Muscle of arm (tissue), 12 donors: Measurements from ENCODE around the gene NLN. TPM values are rescaled to one million over a fixed set of nuclear protein-coding genes. Genes with fewer than 3 reads are reported as not detected.
"Not testable (repeated sequence)": the region's sequence is repeated elsewhere in the genome, so short reads cannot be mapped to it uniquely, and the experiment has no call there.

Source experiments
- DNase-seq: peaks from one replicate; pipeline ENCODE4 v3.0.0-alpha.2; 2013
- polyA plus RNA-seq, 12 donors: library from polyadenylated mRNA; unstranded; fragments of 120-200 nt; gene quantifications; one replicate each; pipeline ENCODE4 v1.2.1, GENCODE V29; 2013; ENCODE audit not compliant: insufficient read length in 12 of 12

Gene NLN
- polyA plus RNA-seq, 12 donors, result 5.7 to 24.7 (median 20.7) TPM; not detected in 1

DNA sequence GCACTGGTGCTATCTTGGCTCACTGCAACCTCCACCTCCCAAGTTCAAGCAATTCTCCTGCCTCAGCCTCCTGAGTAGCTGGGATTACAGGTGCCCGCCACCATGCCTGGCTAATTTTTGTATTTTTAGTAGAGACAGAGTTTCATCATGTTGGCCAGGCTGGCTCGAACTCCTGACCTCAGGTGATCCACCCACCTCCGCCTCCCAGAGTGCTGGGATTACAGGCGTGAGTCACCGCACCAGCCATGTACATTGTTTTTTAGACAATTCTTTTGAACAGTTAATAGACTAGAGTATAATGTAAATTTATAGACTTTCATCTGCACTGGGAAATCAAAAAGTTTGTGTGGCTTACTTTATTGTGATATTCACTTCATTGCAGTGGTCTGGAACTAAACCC, 85.5 kb downstream of the NLN start:
- DNase-seq, result not testable (repeated sequence)

GRCh38 chr5:65808251-65808741, 86.3 kb downstream of the NLN start:
- no peak for DNase-seq

DNA sequence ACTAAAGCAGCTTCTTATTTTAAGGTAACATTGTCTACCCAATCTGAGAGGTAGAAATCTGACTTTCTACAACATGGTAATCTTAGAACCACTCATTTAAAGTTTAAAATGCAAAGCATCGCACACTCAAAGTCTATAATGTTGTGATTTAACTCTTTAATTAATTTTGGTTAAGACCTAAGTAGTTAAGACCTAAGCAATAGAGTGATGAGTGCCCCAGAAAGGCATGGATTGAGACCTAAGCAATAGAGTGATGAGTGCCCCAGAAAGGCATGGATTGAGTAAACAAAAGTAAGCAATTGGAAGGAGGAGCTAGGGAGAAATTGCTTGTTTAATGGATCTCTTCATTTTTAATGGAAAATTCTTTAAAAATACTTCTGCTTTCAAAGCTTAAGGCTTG, 86.8 kb downstream of the NLN start:
- no peak for DNase-seq

DNA sequence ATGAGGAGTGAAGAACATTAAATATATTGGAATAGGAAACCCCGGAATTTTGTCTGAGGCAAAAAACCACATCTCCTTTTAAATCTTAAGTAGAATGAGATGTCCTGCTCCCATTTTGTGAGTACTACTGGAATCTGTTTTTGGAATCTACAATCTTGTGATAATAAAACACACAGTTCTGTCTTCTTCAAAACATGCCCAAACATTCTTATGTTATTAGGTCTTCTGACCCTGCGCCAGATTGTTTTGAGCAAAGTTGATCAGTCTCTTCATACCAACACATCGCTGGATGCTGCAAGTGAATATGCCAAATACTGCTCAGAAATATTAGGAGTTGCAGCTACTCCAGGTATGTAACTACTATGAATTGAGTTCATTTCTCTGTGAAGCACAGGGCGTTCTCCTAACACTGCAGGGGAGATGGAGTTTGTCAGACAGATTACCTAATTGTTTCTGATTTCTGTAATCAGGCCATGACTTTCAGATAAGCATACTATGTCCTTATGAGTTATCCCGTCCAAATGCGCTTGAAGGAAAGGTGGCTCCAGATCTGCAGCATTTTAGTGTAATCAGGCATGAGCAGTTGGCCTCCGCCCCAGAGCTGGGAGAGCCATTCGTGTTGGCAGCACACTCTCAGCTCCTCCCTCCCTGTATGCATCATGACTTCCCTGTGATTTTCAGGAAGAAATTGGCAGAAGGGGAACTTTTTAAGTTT, 88.0 kb downstream of the NLN start:
- peak; percentile 69 for DNase-seq

DNA sequence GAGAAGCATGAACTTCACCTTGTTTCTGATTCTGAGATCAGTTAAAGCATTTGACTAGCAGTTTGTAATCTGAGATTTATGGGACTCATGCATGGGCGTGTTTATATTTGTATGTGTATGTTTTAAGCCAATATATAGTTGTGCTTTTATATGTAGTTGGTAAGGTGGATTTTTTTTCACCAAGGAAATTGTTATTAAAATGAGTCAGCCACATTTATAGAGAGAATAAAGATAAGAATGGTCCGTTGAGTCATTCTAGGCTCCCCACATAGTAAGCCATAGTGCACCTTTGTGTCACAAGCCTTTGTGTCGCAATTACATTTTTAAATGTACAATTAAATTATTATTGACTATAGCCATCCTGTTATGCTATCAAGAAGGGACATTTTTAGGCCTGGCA, 89.0 kb downstream of the NLN start:
- no peak for DNase-seq

DNA sequence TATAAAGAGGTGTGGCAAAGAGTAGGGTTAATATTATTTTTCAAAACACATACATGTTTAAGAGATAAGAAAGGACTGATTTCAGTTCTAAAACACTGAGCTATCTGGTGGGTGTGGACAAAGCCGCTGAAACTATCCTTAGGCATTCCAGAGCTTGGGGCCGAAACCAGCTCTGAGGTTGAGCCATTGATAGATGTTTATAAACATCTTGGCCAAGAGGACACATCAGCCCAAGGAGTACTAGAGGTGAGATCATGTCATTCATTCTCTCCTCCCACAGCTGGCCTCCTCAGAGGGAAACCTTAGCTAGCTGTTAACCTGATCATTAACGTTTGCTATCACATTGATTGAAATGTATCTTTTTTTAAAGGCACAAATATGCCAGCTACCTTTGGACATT, 89.9 kb downstream of the NLN start:
- DNase-seq, result no peak

GRCh38 chr5:65812648-65813047, 90.6 kb downstream of the NLN start:
- DNase-seq, result no peak

GRCh38 chr5:65813174-65813573, 91.2 kb downstream of the NLN start:
- no peak for DNase-seq

DNA sequence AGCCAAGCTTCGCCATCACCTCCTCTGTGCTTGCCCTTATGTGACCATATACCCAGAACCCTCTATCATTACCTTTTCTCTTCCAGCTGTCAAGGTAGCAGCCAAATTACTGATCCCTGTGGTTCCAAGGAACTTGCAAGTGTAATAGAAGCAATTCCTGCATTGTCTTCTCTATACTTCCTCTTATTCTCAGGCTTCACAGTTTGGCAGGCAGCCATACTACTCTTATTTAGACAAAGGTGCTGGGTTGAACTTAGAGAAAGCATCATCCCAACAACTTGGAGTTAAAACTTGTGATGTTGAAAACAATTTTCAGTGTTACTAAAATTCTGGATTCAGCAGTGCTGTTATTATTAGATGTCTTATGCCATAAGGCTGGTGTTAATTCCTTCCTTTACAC, 93.2 kb downstream of the NLN start:
- no peak for DNase-seq

DNA sequence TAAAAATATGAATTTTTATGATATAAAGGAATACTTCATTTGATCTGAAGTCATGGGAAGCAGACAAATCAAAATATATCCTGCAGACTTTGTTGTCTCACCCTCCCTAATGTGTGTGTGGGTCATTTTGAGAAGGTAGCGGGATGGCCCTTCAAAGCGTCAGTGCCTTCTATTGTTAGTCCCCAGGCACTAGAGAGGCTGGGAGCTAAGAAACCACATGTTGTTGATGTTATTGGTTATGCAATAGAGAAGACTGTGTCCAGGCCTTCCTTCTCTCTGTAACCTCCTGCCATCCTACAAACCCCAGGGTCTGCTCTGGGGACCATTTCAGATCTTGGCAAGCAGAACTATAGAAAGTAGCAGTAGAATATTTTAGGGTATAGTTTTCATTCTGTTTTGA, 94.7 kb downstream of the NLN start:
- no peak for DNase-seq

DNA sequence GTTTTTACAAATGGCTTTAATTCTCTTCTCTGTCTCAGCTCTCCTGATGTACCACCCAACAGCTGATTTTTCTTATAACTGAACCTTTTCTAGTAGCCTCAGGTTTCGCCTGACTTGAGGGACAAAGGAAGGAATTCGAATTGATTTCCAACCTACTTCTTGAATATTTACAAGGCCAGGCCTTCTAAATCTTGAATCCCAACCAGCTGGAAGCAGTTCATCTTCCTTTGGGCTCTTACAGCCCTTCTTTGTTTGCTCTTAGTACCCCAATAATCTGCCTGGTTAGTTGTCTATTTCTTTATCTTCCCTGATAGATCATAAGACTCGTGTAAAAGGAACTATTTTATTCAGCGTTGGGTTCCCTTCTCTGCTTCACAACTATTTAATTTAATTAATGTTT, 95.9 kb downstream of the NLN start:
- no peak for DNase-seq

- DNase-seq, result no peak
These were observed 96.6 kb downstream of the NLN start for GRCh38 chr5:65818592-65818991.

- DNase-seq, result no peak
These were observed 97.4 kb downstream of the NLN start for GRCh38 chr5:65819215-65819904.

DNA sequence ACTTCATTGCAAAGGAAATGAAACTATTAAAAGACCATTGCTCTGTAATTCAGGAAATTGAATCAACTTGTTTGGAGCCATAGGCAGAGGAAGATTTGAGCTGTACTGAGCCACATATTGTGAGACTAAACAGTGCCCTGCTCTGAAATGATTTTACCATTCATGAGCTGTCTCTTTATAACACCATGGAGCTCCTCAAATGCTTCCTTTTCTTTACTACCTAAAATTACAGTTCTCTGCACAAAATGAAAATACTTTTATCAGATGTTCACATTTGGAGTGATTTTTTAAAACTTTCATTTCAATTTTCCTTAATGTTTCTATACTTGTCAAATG, 97.9 kb downstream of the NLN start:
- no peak for DNase-seq

DNA sequence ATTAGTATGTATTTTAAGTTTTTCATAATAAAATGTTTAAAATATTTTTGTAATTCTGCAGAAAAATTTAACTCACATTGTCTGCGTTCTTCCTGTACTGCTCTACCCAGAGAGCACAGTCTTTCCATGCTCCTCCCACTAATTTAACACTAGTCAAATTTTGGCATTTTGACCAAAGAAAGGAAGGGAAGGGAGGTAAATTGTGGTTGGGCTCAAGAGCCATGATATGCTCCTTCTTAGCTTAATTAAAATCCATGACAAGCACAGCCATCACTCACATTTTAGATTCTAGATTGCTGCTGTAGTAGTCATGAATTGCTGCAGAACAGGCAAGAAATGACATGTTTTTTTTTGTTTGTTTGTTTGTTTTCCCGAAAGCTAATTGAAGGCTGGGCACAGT, 98.4 kb downstream of the NLN start:
- DNase-seq, result no peak

DNA sequence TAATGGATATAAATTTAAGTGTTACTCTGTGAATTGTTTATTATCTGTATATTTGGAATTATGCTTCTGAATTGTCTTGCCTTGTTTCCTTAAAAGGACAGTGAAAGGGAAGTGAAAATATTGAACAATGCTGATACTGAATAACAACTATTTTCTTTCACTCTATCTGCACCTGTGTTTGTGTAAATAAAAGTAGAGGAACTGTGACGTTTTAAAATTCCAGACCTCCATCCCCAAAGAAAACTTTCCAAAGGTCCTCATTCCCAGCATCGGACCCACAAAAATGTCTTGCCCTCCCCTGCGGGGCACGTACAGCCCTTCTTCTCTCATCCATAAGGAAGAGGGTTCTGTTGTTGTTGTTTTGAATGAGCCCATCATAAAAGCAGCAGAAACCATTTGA, 100.0 kb downstream of the NLN start:
- DNase-seq, result no peak

GRCh38 chr5:65822710-65823109, 100.7 kb downstream of the NLN start:
- DNase-seq, result no peak

DNA sequence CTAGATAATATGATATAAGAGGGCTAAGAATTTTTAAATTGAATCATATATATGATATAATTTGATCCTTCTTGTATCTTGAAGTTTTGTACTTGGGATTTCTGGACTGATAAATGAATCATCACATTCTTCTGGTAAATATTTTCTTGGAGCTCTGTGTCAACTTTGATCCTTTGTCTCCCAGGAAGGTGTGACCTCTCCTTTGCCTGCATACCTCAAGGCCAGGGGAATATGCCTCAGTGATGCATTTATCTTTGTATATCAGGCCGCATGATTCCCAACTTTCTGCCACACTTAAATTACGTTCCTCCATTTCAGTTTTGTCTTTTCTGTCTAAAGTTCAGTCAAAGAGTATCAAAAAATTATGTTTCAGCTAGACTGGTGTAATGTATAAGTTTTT, 101.2 kb downstream of the NLN start:
- DNase-seq, result no peak

DNA sequence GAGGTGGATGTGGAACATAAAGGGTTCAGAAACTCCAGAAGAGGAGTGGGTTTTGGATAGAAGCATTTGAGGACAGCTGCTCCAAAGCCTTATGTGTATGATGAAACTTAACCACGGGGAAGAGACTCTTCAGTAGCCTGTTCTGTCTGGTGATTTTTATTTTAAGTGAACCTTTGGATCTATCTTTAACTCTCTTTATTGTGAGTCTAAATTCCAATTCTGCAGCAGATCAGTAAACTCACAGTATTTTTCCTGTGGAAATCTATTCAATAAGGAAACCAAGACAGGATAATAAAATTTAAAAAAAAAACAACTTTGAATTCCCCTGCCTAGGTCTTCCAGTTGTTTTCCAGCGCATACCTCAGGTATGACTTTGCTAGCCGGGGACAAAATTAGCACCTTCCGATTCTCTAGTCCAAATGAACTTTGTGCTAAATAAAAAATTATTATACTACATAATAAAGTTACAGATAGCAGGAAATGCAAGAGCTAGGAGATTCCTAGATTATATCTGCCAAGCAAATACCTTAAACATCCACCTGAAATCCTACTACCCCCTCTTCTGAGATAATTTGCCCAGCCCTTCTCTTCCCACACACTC, 101.9 kb downstream of the NLN start:
- no peak for DNase-seq

- no peak for DNase-seq
These were observed 103.7 kb downstream of the NLN start for GRCh38 chr5:65825408-65826328.

GRCh38 chr5:65828022-65828896, 106.3 kb downstream of the NLN start:
- DNase-seq, result no peak
